ENCODE data around the gene AGER.
"Not testable (repeated sequence)": the region's sequence is repeated elsewhere in the genome, so short reads cannot be mapped to it uniquely, and the experiment has no call there.

The AGER gene

GRCh38 chr6:32185681-32186131 lies 1.7 kb upstream of the AGER start:
- not testable (repeated sequence) for DNase-seq

DNA sequence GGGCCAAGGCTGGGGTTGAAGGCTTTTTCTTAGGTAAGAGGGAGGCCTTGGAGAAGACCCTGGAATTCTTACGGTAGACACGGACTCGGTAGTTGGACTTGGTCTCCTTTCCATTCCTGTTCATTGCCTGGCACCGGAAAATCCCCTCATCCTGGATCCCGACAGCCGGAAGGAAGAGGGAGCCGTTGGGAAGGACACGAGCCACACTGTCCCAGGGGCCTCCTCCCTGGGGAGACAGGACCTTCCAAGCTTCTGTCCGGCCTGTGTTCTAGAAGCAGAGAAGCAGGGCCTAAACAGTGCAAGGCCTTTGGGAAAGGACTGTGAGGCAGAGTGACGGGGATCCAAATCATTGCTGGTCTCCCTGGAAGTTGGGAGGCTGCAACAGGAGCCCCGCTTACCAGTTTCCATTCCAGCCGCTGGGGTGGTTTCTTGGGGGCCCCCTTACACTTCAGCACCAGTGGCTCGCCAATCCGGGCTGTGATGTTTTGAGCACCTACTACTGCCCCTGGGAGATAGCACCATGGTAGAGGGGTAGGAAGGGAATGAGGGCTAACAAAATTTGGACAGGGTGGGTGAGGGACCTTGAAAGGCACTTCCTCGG lies 470 bp downstream of the AGER start:
- DNase-seq = no peak

GRCh38 chr6:32183030-32183429 lies 1.0 kb downstream of the AGER start:
- no peak for DNase-seq

- DNase-seq = no peak
Observed at GRCh38 chr6:32182555-32182981, 1.5 kb downstream of the AGER start.

DNA sequence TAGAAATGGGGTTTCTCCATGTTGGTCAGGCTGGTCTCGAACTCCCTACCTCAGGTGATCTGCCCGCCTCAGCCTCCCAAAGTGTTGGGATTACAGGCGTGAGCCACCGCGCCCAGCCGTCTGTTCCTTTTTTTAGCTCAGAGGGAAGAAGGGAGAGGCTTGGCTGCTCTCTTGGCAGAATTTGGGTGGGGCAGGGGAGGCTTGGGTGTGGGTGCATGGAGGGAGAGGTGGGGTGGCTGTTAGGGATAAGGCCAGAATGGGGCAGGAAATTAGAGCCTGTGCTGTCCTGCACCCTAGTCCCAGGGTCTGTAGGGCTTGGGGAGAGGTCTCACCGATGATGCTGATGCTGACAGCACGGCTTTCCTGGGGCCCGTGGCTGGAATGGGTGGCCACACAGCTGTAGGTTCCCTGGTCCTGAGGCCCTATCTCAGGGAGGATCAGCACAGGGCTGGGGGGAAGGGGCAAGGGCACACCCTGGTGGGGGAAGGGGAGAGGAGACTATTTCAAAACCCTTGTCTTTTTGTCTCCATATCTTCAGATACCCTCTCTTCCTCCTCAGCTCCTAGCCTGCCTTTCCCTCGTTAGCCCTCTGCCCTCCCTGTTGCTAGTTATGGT lies 2.0 kb downstream of the AGER start:
- no peak for DNase-seq

DNA sequence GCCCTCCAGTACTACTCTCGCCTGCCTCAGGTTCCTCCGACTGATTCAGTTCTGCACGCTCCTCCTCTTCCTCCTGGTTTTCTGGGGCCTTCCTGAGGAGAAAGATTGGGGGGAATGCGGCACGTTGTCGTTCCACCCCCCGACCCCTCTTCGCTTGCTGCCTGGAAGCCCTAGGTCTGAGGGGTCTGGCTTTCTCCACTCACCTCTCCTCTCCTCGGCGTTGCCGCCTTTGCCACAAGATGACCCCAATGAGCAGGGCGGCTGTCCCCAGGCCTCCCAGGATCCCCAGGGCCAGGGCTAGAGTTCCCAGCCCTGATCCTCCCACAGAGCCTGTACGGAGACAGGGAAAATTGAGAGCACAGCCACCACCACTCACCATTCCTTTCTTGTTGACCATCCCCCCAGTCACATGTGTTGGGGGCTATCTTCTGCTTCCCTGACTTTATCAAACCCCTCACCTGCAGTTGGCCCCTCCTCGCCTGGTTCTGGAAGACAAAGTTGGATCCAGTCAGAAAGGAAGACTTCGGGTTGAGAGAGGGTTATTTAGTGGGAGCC lies 2.8 kb downstream of the AGER start:
- no peak for DNase-seq

GRCh38 chr6:32179766-32180405 lies 4.2 kb downstream of the AGER start:
- DNase-seq = no peak

DNA sequence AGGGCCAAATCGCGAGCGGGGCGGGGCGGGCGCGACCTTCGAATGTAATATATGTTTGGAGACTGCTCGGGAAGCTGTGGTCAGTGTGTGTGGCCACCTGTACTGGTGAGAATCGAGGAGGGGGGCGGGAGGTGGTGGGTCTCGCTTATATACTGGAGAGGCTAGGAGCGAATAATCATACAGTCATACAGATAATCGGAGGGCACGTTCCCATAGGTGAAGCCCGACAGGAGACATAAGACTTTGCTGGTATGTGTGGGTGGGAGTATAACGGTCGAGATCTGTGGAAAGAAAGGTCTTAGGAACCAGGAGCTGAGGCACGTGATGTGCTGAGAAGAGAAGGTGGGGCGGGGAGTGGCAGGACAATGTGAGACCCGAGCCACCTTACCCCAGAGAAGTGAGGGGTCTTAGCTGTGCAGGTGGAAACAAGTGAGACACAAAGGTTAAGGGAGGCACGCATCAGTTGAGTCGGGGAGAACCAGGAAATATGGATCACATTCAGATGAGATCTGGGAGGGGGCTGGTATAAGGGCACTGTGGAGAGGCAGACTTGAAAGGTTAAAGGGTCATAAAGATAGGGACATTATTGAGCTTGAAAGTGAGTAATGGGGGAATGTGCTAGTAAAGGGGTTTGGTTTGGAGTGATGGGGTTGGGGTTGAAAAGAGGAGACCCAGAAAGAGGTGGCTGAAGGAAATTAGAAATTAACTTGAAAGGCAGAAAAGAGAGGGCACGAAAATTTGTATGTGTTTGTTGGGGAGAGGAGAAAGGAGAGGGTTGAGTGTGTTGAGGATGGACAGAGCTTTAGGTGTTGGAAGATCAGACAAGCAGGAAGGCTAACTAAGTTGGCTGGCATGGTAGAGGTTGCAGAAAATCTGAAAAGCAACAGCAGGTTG lies 5.3 kb downstream of the AGER start:
- no peak for DNase-seq

DNA sequence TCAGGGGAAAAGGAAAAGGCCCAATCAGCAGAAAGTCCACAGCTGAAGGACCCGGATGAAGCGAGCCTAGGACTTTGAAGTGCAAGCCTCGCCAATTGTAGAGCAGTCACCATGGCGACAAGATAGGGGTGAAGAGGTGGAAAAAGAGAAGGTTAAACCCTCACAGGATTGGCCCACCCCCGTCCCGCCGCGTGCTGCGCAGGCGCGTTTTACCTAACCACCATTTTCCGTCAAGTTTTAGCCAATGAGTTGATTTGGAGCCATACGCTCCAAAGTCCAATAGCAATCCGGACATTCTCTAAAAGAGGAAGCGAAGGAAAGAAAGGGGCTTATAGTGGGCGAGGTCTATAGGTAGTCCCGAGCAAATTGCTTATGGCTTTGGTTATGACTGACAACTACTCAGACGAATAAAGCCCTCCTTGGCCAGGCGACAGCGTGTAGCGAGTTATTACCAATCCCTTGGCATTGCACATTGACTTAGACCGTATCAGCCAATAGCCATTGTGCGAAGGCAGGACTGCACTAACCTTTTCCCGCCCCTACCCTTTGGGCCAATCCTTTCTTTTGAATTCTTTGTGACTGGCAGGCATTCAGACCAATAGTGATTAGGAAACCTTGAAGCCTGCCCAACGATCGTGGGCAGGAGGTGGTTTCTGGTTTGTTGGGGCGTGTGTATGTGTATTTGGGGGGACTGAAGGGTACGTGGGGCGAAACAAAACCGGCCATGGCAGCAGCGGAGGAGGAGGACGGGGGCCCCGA lies 6.1 kb downstream of the AGER start, which contains the start of gene RNF5:
Gene RNF5, plus strand, starts transcription at position 618 of the 759 bp plus-strand sequence. Its CDS starts 107 bp downstream, at position 725.
- peak; percentile 100 for DNase-seq

- DNase-seq = peak; percentile 80 to 81
Observed at GRCh38 chr6:32177183-32177787, 6.8 kb downstream of the AGER start.

- peak in 1 of 2 experiments; percentile 34 for DNase-seq
Observed at GRCh38 chr6:32176476-32177182, 7.4 kb downstream of the AGER start.

DNA sequence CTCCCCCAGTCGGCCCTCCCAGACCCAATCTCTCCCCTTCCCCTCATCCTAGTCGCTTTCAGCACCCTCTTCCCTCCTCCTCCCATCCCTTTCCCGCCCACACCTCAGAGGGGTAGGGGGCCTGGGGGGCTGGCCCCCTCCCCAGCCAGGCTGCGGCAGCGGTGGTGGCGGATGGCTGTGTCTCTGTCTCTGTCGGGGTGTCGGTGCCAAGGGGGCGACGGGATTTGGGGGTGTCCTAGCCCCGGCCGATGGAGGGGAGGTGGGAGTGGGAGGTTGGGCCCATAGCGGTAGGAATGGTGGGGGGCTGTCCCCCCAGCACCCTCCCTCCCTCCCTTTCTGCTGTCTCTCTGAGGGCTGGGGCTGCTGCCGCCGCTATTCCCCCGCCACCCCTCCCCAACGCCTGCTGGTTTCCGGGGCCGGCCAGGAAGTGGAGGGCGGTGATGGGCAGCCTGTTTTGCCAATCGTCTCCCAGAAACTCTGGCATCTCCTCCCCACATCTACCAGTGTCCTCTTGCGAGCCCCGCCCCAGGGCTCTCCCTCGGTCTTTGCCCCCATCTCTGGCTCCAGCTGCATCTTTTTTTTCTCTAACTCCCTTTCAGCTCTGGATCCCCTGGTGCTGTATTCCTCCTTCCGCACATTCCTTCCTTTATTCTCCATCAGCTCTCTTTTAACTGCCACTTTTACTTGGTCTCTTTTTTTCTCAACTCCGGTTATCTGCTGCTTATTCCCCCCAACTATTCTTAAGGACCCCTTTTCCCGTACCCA lies 8.2 kb downstream of the AGER start, which contains the start of gene AGPAT1:
Gene AGPAT1, minus strand, starts transcription at position 374 of the 765 bp plus-strand sequence. CDS start 4,588 bp downstream, outside the sequence.
- DNase-seq = peak; percentile 92 to 95

DNA sequence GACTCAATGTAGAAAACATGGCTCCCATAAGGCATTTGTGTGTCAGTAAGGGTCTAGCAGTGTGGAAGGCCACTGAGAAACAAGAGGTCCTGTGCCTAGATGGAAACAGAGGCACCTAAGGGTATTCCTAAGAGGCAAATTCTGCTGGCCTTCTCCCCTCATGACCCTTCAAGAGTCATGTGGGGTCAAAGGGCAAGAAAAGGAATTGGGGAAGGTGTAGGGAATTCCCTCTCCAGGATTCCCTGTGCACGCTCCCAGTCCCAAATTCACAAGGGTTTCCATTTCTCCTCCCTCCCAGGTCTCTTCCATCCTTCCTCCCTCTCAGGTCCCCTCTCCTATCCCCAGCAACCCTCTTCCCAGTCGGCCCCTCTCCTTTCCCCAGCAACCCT lies 8.7 kb downstream of the AGER start:
- no peak for DNase-seq

GRCh38 chr6:32174416-32174815 lies 9.6 kb downstream of the AGER start:
- DNase-seq = no peak

GRCh38 chr6:32173051-32173727 lies 10.9 kb downstream of the AGER start:
- DNase-seq = no peak

- DNase-seq = no peak
Observed at GRCh38 chr6:32171234-32171633, 12.8 kb downstream of the AGER start.

GRCh38 chr6:32170294-32170693 lies 13.8 kb downstream of the AGER start:
- no peak for DNase-seq

GRCh38 chr6:32168807-32169591 lies 15.1 kb downstream of the AGER start:
- DNase-seq = no peak
